GM19468 (cell line): Measurements from ENCODE around the gene SYNGR4.

Experiments
- ATAC-seq: cut with Tn5 transposase; IDR thresholded peaks from one replicate; pipeline ENCODE4 v1.9.1; 2021; ENCODE audit warnings: mild to moderate bottlenecking, moderate library complexity, moderate number of reproducible peaks; ENCODE audit not compliant: unreplicated experiment; ENCODE audit errors: extremely low read depth

The SYNGR4 gene

DNA sequence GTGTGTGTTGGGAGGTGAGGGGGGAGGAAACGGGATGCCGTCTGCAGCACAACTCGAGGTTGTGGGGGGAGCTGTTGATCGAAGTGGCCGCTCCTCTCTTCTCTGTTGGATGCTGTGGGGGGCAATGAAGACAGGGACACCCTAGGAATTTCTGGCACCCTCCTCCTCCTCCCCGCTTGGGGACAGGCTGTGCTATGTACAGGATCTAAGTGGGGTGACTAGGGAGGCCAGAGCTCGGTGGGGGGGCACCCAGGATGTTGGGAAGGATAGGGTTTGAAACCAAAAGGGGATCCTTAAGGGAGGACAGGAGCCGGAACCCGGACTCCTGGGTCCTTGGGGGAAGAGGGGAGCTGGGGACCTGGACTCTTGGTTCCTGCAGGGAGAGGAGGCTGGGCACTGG is 31.3 kb downstream of the SYNGR4 start:
- no peak for ATAC-seq

DNA sequence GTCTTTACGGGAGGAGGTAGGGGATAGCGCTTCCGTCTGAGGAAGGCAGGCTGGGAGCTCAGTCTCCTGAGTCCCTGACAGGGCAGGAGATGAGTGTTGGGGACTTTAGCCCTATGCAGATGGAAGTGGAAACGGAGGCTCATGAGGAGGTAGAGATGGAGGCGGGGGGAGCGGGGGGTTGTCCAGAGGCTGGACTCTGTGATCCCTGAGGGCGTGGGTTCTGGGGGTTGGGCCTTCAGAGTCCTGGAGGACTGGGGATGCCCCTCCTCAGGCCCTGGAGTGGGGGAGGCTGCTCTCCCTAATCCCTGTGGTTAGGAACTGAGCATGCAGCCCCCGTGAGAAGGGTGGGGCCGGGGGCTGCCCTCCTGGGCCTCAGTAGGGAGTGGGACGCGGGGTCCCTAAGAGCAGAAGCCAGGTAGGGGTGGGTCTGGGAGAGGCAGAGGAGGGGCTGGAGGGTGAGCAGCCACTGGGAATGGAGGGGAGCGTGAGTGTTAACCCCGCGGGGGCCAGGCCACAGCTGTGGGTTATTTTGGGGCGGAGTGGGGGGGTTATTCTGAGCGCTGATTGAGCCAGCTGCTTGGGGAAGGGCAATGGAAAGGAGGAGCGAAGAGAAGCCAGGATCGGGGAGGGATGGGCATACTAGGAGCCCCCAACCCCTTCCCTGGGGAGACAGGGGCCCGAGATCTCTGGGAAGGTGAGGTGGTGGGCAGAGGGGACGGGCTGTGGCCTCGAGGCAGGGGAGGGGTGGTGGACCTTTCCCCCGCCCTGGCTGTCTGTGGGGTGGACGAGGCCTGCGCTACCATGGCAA is 32.1 kb downstream of the SYNGR4 start:
- no peak for ATAC-seq

DNA sequence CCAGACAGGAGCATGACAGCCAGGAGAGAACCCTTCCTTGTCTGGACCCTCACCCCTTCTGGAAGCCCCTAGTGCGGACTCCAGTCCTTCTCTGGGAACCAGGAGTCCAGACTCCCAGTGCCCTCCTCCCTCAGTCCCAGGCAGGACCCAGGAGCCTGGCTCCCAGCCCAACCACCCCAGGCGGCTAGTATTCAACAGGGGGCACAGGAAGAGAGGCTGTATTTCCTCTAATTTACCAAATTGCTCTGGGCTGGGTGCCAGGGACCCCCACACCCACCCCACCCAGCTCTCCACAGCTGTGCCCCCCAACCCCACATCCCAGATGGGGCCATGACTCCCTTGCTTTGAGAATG is 32.6 kb downstream of the SYNGR4 start:
- ATAC-seq: no peak

DNA sequence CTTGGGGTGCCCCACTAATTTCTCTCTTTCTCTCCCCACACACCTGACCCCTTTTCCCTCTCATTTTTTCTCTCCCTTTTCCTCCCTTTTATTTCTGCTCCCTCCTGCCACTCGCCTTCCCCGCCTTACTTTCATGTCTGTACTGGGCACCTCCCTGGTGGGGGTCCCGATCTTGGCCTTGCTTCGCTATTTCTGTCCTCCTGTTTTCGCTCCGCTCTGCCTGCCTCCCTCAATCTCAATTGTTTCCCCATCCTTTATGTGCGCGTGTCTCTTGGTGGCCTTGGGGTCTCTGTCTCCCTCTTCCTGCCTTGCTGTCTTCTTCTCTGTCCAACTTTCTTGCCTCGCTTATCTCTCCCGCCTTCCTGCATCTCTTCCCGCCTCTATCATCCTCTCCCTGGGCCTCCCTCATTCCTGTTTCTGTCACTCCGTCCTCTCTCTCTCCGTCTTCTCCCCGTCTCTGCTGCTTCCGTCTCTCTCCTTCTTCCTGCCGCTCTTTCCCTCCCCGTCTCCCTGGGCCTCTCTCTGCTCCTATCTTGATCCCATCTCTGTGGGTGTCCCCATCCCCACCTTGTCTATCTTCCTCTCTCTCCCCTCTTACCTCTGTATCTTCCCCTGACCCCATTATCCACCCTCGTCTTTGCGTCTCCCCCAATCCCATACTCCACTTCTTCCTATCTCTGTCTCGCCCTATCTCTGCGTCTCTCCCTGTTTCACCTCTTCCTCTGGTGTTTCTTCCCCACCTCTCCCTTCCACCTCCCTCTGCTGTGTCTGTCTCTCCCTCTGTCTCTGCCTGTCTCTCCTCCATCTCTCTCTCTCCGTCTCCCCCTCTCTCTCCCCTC is 33.3 kb downstream of the SYNGR4 start:
- ATAC-seq: no peak

DNA sequence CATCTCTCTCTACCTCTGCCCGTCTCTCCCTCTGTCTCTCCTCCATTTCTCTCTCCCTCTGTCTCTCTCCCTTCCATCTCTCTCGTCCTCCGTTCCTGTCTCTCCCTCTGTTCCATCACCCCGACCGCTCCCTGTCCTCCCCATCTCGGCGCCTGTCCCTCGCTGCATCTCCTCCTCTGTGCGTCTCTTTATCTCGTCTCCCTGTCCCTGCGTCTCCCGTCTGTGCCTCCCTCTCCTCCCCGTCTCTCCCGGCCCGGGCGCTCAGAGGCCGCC is 33.9 kb downstream of the SYNGR4 start:
- no peak for ATAC-seq

DNA sequence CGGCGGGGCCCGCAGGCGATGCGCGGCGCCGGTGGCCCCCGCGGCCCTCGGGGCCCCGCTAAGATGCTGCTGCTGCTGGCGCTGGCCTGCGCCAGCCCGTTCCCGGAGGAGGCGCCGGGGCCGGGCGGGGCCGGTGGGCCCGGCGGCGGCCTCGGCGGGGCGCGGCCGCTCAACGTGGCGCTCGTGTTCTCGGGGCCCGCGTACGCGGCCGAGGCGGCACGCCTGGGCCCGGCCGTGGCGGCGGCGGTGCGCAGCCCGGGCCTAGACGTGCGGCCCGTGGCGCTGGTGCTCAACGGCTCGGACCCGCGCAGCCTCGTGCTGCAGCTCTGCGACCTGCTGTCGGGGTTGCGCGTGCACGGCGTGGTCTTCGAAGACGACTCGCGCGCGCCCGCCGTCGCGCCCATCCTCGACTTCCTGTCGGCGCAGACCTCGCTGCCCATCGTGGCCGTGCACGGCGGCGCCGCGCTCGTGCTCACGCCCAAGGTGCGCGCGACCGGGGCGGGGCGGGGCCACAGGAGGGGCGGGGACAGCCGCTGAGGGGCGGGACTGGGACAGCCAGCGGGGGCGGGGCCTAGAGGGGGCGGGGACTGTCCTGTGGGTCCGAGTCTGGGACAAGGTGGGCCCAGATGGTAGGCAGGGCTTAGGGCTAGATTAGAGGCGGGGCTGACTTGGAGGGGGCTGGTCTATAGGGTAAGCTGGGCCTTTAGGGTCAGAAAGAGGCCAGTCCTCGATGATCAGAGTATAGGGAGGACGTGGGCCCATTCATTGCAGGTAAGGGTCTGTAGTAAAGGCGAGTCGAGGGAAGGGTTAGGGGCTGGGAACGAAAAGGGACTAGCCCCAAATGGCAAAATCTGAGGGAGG is 34.4 kb downstream of the SYNGR4 start:
- ATAC-seq: no peak

DNA sequence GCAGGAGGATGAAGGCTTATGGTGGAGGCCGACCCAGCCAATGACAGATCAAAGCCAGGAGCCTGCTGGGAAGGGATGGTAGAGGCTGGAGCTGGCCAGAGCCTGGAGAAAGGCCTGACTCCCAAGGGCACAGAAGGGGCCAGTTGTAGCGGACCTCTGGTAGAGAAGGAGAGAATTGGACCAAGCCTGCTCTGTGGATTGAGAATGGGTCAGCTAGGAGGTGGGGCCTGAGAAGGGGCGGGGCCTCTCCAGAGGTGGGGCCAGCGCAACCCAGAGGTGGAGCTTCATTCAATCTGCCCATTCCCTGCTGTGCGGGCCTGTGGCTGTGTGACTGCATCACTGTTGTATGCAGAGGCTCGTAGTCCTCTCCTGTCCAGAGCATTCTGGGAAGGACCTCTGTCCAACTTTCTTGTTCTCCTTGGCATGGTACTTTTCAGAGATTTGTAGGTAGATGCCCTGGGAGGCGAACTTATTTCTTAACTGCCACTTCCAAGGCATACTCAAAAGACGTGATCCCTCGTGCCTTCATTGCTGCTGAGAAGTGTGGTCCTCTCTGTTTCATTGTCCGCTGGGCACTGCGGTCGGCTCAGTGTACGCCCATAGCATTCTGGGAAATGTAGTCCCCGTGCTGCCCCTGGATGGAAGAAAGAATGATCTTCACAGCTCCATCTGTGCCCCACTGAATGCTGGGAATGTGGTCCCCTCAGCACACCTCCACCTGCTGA is 36.0 kb downstream of the SYNGR4 start:
- no peak for ATAC-seq

DNA sequence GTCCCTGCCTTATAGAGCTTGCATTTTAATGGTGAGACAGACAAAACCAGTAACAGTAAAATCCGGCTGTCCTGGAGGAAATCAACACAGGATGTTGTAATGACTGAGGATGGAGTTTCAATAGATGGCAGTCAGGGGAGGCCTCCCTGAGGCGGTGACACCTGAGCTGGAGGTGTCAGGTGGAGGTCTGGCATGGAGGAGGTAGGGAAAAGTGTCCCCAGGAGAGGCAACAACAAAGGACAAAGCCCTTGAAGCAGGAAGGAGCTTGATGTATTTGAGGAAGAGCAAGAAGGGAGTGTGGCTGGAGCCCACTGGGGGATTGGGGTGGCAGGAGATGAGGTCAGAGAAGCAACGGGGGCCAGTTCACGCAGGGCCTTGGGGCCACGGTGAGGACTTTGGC is 37.1 kb downstream of the SYNGR4 start:
- ATAC-seq: no peak

DNA sequence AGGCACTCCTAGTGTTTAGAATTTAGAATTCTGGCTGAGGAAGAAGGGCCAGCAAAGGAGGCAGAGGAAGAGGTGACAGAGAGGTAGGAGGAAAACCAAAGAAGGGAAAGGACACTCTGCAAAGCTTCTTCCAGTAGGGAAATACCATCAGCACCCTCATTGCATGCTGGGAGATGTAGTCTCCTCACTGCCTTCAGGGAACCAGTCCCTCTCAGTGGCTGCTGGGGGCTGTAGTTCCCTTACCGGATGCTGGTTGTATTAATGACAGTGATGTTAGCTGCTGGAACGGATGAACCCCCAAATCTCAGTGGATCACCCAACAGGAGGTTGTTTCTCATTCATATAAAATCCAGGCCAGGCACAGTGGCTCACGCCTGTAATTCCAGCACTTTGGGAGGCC is 39.4 kb downstream of the SYNGR4 start:
- ATAC-seq: no peak

DNA sequence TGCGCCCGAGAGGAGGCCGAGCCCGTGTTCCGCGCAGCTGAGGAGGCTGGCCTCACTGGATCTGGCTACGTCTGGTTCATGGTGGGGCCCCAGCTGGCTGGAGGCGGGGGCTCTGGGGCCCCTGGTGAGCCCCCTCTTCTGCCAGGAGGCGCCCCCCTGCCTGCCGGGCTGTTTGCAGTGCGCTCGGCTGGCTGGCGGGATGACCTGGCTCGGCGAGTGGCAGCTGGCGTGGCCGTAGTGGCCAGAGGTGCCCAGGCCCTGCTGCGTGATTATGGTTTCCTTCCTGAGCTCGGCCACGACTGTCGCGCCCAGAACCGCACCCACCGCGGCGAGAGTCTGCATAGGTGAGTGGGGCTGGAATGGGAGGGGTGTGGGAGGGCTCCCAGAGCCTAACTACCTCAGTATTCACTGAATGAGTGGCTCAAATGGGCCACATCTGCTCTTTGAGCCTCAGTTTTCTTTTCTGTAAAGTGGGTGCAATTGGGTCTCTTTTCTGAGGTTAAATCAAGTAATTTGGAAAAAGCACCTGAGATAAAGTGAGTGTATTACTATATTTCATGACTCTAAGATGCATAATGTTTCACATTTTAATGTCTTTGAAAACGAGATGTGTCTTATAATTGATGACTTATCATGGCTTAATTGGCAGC is 41.0 kb downstream of the SYNGR4 start:
- ATAC-seq: no peak

DNA sequence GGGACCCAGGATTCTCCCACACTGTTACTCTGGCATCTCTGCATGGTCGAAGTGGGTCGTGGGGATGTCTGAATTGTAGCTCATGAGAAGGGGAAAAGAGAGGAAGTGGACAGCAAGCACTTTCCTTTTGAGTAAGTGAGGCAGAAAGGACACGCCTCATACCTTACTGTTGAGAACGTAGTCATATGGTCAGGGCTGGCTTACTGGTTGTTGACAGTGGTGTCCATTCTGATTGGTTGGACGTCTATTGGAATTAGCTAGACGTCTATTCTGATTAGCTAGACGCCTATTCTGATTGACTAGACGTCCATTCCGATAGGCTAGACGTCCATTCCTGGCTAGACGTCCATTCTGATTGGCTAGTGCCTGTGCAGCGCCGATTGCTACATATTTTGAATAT is 41.7 kb downstream of the SYNGR4 start:
- ATAC-seq: no peak

DNA sequence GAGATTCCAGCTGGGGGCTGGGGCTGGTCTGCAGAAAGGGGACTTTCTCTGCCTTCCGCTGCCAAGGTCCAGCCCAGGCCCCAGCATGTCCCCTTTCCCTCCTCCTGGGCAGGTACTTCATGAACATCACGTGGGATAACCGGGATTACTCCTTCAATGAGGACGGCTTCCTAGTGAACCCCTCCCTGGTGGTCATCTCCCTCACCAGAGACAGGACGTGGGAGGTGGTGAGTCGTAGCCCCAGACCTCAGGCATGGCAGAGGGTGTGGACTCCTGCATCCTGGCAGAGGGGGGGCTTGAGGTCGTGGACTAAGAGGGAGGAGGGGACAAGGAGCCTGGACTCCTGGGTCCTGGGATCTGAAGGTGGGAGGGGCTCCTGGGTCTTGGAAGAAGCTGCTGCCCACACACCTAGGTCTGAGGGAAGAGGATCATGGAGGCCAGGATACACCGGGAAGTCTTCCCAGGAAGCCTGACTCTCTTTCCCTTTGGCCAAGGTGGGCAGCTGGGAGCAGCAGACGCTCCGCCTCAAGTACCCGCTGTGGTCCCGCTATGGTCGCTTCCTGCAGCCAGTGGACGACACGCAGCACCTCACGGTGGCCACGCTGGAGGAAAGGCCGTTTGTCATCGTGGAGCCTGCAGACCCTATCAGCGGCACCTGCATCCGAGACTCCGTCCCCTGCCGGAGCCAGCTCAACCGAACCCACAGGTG is 49.9 kb downstream of the SYNGR4 start:
- ATAC-seq: no peak

DNA sequence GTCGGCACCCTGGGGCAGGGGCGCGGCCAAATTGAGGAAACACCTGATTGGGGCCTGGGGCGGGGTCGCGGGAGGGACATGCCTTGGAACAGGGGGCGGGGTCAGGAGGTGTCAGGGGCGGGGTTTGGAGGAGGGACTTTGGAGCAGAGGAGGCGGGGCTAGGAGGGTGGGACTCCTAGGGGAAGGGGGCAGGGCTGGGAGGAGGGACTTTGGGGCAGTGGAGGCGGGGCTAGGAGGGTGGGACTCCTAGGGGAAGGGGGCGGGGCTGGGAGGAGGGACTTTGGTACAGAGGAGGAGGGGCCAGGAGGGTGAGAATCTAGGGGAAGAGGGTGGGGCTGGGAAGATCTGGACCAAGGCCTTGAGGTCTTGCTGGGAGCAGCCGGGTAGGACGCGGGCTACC is 51.2 kb downstream of the SYNGR4 start:
- no peak for ATAC-seq

DNA sequence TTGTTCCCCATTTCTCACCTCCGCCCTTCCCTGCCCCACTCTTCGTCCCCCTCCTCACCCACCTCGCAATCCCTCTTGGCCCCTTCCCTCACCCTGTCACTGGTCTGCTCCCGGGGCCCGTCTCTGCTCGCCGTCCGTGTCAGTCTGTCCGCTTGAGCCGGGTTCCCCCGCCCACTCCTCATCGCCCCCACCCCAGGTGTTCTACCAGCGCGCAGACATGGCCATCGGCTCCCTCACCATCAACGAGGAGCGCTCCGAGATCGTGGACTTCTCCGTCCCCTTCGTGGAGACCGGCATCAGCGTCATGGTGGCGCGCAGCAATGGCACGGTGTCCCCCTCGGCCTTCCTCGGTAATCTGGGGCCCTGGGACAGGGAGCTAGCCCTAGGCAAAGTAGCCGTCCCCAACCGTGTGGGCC is 51.6 kb downstream of the SYNGR4 start:
- ATAC-seq: no peak

DNA sequence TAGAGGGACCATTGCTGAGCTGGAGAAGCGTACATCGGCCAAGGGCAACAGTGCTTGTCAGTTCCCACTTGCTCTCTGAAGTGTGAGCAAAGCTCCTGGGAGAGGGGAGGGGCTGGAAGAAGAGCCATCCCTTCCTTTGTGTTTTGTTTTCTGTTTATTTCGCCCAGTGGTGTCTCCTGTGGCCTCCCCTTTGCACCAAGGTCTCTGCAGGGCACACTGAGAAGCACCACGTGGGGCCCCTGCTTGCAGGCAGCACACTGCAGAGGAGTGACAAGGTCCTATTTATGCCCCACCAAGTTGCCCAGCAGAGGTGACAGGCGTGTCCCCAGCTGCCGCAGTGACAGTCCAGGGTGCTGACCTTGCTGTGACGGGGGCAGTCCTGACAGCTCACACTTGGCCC is 53.3 kb downstream of the SYNGR4 start:
- no peak for ATAC-seq

DNA sequence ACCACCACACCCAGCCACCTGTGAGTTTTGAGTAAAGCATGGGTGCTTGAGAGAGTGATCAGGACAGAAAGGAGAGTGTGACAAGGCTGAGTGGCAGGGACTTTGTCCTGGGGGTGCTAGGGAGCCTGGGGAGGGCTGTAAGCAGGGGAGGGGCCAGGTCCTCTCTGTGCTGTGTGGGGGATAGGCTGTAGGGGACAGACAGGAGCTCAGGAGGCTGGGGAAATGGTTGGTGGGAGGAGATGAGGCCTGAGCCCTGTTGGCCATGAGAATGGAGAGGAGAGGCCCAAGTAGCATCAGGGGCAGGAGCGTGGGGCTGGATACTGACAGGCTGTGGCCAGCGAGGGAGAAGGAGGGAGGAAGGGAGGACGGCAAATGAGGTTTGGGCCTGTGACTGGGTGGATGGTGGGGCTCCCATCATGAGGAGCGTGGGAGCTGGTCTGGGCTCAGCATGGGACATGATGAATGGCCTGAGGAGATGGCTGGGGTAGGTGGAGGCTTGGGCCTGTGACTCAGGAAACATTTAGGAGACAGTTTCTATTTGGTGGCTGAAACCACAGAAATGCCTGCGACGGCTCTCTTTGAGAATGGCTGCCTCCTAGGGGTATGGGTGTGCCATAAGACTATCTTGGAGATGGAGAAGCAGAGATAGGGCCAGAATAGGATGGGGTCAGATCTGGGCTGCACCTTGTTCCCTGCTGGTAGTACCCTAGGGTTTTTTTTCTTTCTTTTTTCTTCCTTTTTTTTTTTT is 54.3 kb downstream of the SYNGR4 start:
- ATAC-seq: no peak

DNA sequence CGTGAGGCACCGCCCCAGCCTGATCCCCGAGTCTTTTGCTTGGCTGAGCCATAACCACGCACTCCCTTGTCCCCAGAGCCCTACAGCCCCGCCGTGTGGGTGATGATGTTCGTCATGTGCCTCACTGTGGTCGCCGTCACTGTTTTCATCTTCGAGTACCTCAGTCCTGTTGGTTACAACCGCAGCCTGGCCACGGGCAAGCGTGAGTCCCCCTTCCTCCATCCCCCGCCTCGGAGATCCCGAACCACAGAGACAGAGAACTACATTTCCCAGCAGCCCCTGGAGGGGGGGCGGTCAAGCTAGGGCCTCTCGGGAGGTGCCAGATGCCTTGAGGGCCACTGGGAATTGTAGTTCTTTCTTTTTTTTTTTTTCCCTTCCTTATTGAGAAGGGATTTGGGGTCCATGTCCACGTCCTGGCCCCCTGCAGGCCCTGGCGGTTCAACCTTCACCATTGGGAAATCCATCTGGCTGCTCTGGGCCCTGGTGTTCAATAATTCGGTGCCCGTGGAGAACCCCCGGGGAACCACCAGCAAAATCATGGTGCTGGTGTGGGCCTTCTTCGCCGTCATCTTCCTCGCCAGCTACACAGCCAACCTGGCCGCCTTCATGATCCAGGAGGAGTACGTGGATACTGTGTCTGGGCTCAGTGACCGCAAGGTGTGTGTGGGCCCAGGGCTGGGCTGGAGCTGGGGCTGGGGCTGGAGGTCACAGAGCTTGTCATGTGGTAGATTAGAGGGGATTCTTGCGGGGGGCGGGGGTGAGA is 55.2 kb downstream of the SYNGR4 start:
- ATAC-seq: no peak

DNA sequence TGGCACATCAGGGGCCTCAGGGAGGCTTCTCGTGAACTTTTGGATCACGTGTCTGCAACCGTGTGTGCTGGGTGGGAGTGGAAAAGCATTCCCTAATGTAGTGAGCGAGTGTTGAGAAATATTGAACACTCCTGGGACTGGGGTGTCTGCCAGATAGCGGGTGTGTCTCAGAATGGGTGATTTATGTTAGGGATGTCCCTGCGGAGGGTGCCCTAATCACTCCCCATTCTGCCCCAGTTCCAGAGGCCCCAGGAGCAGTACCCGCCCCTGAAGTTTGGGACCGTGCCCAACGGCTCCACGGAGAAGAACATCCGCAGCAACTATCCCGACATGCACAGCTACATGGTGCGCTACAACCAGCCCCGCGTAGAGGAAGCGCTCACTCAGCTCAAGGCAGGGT is 57.4 kb downstream of the SYNGR4 start:
- ATAC-seq: no peak
